SK-N-MC (cell line): Measurements from ENCODE around the gene CMTM8.

Source experiments
- EZH2 ChIP-seq: fragments of 200-600 bp; sonication (generic); IDR thresholded peaks from one replicate; pipeline ENCODE4 v1.6.1; 2017; ENCODE audit warnings: antibody characterized with exemption
- FOXP2 ChIP-seq: optimal IDR thresholded peaks from 2 replicates; pipeline ENCODE3; 2011; ENCODE audit warnings: mild to moderate bottlenecking, moderate library complexity; ENCODE audit not compliant: insufficient read depth; ENCODE audit errors: extremely low read length, control extremely low read depth
- POLR2AphosphoS5 ChIP-seq: IDR thresholded peaks from 2 replicates; pipeline ENCODE4 v1.6.1; 2012; ENCODE audit warnings: mild to moderate bottlenecking, low read depth, low read length, borderline replicate concordance

DNA sequence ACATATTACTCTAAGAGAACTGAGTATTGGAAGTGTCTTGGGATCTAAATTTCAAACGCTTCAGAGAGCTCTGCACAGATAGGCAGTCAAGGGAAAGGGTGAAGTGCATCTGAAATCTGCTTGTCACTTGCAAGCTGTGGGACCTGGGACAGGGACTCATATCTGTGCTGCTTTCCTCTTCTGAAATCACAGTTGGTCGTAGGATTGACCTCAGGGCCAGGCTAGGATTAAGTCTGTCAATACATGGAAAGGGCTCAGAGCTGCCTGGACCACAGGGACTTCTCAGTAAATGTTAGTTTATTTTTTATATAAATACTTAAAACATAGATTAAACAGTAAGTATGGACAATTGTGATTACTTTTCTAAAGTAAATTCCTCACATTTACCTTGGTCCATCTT, 78.5 kb downstream of the CMTM8 start:
- TF ChIP-seq EZH2 (no peak), POLR2AphosphoS5 (no peak), FOXP2 (no peak)
